Kidney (tissue), 14 donors: ENCODE data around the gene BBC3. TPM values are rescaled to one million over a fixed set of nuclear protein-coding genes. Genes with fewer than 3 reads are reported as not detected.

ENCODE experiments used
- DNase-seq, 5 donors: peaks; one replicate each; pipeline ENCODE4 v3.0.0-alpha.2; 2013 to 2020
- FAIRE-seq: peaks from 2 replicates; lab custom pipeline; 2012; peaks lifted over from hg19 to GRCh38; lab: Jason Lieb, UNC
- H3K27ac ChIP-seq, 2 donors: one replicate each; pipeline ENCODE4 v1.7.0; 2013; ENCODE audit warnings: low read depth in 2 of 2, low read length in 2 of 2, inconsistent platforms in 1 of 2
- H3K27me3 ChIP-seq: one replicate; pipeline ENCODE4 v1.7.1; 2013; ENCODE audit warnings: low read length, inconsistent platforms; ENCODE audit not compliant: control insufficient read depth, insufficient read depth
- H3K36me3 ChIP-seq, 3 donors: one replicate each; pipeline versions ENCODE4 v1.7.0 to v1.7.1; 2013; ENCODE audit warnings: low read length in 3 of 3, control low read depth in 1 of 3, inconsistent platforms in 1 of 3; ENCODE audit not compliant: insufficient read depth in 3 of 3, control insufficient read depth in 2 of 3
- H3K4me1 ChIP-seq, 3 donors: one replicate each; pipeline versions ENCODE4 v1.7.0 to v1.7.1; 2013; ENCODE audit warnings: low read length in 3 of 3, inconsistent platforms in 1 of 3, low read depth in 1 of 3; ENCODE audit not compliant: control insufficient read depth in 2 of 3, insufficient read depth in 2 of 3
- H3K4me3 ChIP-seq, 3 donors: one replicate each; pipeline versions ENCODE4 v1.7.0 to v1.8.1; 2013; ENCODE audit warnings: low read length in 3 of 3, control low read depth in 1 of 3, inconsistent platforms in 1 of 3
- H3K9ac ChIP-seq, 3 donors: one replicate each; pipeline versions ENCODE4 v1.7.0 to v1.7.1; 2013; ENCODE audit warnings: low read length in 3 of 3, control low read depth in 1 of 3, inconsistent platforms in 1 of 3
- H3K9me3 ChIP-seq, 3 donors: one replicate each; pipeline versions ENCODE4 v1.7.0 to v1.7.1; 2013; ENCODE audit warnings: low read length in 3 of 3, control low read depth in 1 of 3, inconsistent platforms in 1 of 3; ENCODE audit not compliant: control insufficient read depth in 2 of 3, insufficient read depth in 1 of 3
- intact Hi-C: fragments of 100-400 bp; cut with DNase I; formaldehyde crosslinking; loops from one replicate; pipeline ENCODE4 v1.11.1; 2022
- polyA plus RNA-seq: library from polyadenylated mRNA; stranded (reverse); fragments of 350-450 nt; fragmentation: Illumina TruSeq; extraction: RNeasy Lipid Tissue Mini Kit (QIAGEN cat#74804); gene quantifications from one replicate; pipeline ENCODE4 v1.2.3, GENCODE V29; 2014; ENCODE audit warnings: low read depth, low replicate concordance; ENCODE audit not compliant: insufficient read depth
- total RNA-seq: library from RNA; stranded (reverse); fragmentation: NEBNext Ultra II Directional; extraction: Animal tissue kit (Norgen Biotek cat#: 25700); gene quantifications from one replicate; pipeline ENCODE4 v1.2.1, GENCODE V29; 2021
- TF ChIP-seq, protein P1 (sequence below): IDR thresholded peaks from 3 replicates; pipeline ENCODE4 v1.5.1; 2012; ENCODE audit warnings: mild to moderate bottlenecking, moderate library complexity, borderline replicate concordance; ENCODE audit not compliant: insufficient read depth; ENCODE audit errors: extremely low read depth
- donor health status: control.
- donor health status: control.
- donor health status: control.
- donor health status: control.
- donor health status: control.
- donor health status: DM: yes; HTN: yes; CAD: no.
- donor health status: Normal renal cell carcinoma (clear cell type).

Gene BBC3
- total and polyA plus RNA-seq, 2 donors from 2014 or later = 3.2 to 14.2 TPM

DNA sequence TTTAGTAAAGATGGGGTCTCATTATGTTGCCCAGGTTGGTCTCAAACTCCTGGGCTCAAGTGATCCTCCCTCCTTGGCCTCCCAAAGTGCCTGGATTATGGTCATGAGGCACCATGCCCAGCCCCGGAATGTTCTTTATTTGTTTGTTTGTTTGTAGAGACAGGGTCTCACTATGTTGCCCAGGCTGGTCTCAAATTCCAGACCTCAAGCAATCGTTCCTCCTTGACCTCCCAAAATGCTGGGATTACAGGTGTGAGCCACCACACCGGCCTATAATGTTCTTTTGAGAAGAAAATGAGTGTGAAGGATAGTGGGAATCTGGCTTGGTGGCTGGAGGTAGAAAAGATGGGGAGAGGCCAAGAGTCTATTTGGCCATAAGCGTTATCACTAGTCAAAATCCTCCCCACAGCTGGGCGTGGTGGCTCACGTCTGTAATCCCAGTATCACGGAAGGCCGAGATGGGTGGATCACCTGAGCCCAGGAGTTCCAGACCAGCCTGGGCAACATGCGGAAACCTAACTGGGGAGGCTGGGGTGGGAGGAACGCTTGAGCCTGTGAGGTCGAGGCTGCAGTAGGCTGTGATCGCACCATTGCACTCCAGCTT is 5.2 kb upstream of the BBC3 start:
- no peak for DNase-seq
- no peak overlapping the region for H3K4me3 ChIP-seq
- peaks cover 0 to 13% (median 2%) of the 10 kb centered on the region in 3 donors for H3K4me1 ChIP-seq
- TF ChIP-seq, protein P1, sequence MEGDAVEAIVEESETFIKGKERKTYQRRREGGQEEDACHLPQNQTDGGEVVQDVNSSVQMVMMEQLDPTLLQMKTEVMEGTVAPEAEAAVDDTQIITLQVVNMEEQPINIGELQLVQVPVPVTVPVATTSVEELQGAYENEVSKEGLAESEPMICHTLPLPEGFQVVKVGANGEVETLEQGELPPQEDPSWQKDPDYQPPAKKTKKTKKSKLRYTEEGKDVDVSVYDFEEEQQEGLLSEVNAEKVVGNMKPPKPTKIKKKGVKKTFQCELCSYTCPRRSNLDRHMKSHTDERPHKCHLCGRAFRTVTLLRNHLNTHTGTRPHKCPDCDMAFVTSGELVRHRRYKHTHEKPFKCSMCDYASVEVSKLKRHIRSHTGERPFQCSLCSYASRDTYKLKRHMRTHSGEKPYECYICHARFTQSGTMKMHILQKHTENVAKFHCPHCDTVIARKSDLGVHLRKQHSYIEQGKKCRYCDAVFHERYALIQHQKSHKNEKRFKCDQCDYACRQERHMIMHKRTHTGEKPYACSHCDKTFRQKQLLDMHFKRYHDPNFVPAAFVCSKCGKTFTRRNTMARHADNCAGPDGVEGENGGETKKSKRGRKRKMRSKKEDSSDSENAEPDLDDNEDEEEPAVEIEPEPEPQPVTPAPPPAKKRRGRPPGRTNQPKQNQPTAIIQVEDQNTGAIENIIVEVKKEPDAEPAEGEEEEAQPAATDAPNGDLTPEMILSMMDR = no peak
- H3K36me3 ChIP-seq = no peaks in the 10 kb centered on the region
- no peak overlapping the region for H3K27ac ChIP-seq
- no peaks in the 10 kb centered on the region for H3K9me3 ChIP-seq
- peaks cover 11% of the 10 kb centered on the region for H3K27me3 ChIP-seq
- H3K9ac ChIP-seq = no peak overlapping the region
- intact Hi-C loops = loop anchor here (10.0 kb wide), 1 partner anchor 81 kb away; no protein-coding TSS in a partner anchor
- no peak for FAIRE-seq

DNA sequence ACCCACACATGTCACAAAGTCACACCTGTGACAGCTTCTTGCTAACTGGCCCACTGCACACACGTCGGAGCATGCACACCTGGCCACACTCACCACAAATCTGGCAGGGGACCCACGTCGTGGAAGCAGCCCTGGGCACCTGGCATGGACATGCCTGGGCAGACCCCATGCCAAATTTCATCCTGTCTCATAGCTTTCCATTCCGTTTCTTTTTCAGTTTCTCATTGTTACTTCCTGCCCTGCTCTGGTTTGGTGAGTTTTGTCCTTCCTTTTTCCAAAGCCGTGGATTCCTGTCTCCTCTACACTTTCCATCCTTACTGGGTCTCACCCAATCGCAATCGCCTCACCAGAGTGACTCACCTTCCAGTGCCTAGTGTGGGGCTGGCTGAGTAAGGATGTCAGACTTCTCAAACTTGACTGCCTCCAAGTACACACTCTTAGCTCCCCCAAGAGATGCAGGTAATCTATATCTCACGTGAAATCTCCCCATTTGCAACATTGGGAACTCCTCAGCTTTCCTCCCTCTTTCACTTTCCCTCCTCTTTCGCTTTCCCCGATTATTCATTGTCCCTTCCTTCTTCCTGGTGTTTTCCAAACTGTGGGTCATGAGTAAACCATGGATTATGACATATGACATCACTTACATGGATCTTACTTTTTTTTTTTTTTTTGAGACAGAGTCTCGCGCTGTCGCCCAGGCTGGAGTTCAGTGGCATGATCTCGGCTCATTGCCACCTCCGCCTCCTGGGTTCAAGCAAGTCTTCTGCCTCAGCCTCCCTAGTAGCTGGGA is 1.6 kb upstream of the BBC3 start:
- no peaks in the 10 kb centered on the region for H3K36me3 ChIP-seq
- H3K4me1 ChIP-seq = peaks cover 1 to 29% (median 2%) of the 10 kb centered on the region in 3 donors
- intact Hi-C loops = loop anchor here (10.0 kb wide), 1 partner anchor 78 kb away; no protein-coding TSS in a partner anchor
- TF ChIP-seq, protein P1 = no peak
- no peaks in the 10 kb centered on the region for H3K9me3 ChIP-seq
- H3K4me3 ChIP-seq = no peak overlapping the region
- no peak for FAIRE-seq
- peak overlapping the region in 1 of 2 donors; percentile 84 for H3K27ac ChIP-seq
- peak overlapping the region in 1 of 3 donors; percentile 60 for H3K9ac ChIP-seq
- H3K27me3 ChIP-seq = peaks cover 10% of the 10 kb centered on the region
- no peak for DNase-seq

DNA sequence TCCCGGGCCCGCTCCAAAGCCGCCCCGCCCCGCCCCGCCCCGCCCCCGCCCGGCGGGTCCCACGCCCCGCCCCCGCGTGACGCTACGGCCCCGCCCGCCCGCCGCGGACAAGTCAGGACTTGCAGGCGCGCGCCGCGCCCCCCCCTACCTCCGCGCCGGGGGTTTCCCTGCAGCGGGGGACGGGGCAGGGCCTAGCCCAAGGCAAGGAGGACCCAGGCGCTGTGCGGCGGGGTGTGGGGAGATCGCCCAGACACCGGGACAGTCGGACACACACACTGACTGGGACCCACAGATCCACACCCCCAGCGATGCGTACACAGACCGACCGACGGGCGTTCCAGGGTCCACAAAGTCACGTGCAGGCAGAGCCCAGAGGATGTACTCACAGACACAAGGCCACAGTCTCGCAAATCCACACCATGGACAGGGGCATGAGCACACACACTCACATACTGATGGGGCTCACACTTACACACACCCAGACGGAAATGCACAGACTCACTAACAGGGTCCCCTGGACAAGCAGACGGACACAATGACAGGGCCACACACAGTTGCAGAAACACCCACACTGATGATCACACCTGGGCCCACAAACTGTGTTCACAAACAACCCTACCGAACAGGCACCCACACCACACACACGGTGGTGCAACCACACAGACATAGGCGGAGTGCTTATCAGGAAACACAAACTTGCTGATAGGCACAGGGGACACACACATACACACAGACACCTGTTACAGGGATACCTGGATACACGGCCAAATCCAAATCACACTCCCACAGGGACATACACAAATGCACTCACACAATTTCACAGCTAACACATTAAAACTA is 436 bp upstream of the BBC3 start:
- H3K4me1 ChIP-seq = peaks cover 2 to 37% (median 13%) of the 10 kb centered on the region in 3 donors
- H3K27ac ChIP-seq = peak overlapping the region; percentile 29 to 86
- FAIRE-seq = no peak
- TF ChIP-seq, protein P1 = no peak
- H3K36me3 ChIP-seq = no peaks in the 10 kb centered on the region
- peaks cover 10% of the 10 kb centered on the region for H3K27me3 ChIP-seq
- intact Hi-C loops = loop anchor here (10.0 kb wide), 1 partner anchor 77 kb away; no protein-coding TSS in a partner anchor
- peak; percentile 70 to 97 (median 91) for DNase-seq
- no peaks in the 10 kb centered on the region for H3K9me3 ChIP-seq
- peak overlapping the region; percentile 12 to 81 (median 53) for H3K9ac ChIP-seq
- peak overlapping the region; percentile 43 to 82 (median 73) for H3K4me3 ChIP-seq
